ENCODE measurements around the gene CEP72.

CEP72 gene

DNA sequence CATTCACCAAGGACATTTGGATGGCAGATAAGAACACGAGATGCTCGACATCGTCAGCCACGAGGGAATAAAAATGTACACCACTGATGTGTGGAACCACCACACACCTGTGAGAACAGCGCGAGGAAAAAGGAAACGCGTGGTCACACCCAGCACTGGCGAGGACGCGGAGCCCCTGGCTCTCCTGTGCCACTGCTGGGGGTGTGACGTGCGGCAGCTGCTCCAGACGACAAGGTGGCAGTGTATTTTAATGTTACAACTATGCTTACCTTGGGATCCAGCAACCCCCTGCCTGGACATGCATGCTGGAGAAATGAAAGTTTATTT lies 13.6 kb upstream of the CEP72 start:
- Histone ChIP-seq H3K36me3 (ENCODE audit: insufficient read depth) (no peaks in the 10 kb centered on the region), H3K79me2 (ENCODE audit: insufficient read depth, low read depth) (no peaks in the 10 kb centered on the region), H3K27me3 (ENCODE audit: insufficient read depth, low read depth) (0 out of 2 replicates have a peak, but pooled peaks cover 5% of the 10 kb centered on the region), H3K4me1 (ENCODE audit: low read depth, poor library complexity, severe bottlenecking) (no peaks in the 10 kb centered on the region), H3K4me2 (no peak overlapping the region), H3K9ac (no peak overlapping the region), H4K20me1 (ENCODE audit: insufficient read depth) (no peaks in the 10 kb centered on the region), H3K4me3 (IDR thresholded peaks at IDR 0.05; ENCODE audit: insufficient read depth, low read depth, low read length) (no peak overlapping the region), H2AFZ (ENCODE audit: low read depth) (no peak overlapping the region), H3K27ac (no peak overlapping the region)
- TF ChIP-seq, protein P1, sequence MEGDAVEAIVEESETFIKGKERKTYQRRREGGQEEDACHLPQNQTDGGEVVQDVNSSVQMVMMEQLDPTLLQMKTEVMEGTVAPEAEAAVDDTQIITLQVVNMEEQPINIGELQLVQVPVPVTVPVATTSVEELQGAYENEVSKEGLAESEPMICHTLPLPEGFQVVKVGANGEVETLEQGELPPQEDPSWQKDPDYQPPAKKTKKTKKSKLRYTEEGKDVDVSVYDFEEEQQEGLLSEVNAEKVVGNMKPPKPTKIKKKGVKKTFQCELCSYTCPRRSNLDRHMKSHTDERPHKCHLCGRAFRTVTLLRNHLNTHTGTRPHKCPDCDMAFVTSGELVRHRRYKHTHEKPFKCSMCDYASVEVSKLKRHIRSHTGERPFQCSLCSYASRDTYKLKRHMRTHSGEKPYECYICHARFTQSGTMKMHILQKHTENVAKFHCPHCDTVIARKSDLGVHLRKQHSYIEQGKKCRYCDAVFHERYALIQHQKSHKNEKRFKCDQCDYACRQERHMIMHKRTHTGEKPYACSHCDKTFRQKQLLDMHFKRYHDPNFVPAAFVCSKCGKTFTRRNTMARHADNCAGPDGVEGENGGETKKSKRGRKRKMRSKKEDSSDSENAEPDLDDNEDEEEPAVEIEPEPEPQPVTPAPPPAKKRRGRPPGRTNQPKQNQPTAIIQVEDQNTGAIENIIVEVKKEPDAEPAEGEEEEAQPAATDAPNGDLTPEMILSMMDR (conservative IDR thresholded peaks at IDR 0.05; ENCODE audit: low read depth, low read length), result no peak

DNA sequence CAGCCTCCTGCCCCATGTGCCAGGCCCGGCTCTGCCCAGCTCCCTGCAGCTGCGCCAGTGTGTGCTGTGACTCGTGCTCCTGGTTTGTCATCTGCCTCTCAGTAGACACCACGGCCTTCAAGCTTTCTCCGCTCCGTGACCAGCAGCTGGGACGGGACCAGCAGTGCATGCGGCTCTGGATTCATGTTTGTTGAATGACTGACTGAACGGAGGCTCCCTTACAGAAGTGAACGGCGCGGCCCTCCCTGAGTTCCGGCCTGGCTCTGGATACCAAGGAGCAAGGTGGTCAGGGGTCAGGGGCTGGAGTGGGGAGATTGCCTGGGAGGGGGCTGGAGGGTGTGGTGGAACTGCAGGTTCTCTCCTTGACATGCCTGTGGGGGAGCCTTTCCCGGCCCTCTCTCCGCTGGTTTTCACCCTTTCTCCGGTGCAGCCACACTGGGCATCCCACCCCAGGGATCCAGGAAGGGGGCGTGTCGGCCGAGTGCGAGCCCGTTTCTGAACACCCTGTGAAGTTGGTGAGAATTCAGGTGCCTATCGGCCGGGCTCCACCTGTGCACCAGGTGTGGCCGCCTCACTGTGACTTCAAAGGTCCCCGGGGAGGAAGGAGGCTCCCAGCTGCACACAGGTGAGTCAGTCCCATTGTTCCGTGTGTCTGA lies 11.1 kb upstream of the CEP72 start:
- Histone ChIP-seq H3K36me3 (ENCODE audit: insufficient read depth) (no peaks in the 10 kb centered on the region), H3K27ac (no peak overlapping the region), H4K20me1 (ENCODE audit: insufficient read depth) (no peaks in the 10 kb centered on the region), H3K79me2 (ENCODE audit: insufficient read depth, low read depth) (no peaks in the 10 kb centered on the region), H3K4me2 (no peak overlapping the region), H3K27me3 (ENCODE audit: insufficient read depth, low read depth) (peaks cover 15% of the 10 kb centered on the region; the same call in 1 of the 2 replicates), H3K9ac (no peak overlapping the region), H3K4me1 (ENCODE audit: low read depth, poor library complexity, severe bottlenecking) (no peaks in the 10 kb centered on the region), H3K4me3 (IDR thresholded peaks at IDR 0.05; ENCODE audit: insufficient read depth, low read depth, low read length) (no peak overlapping the region), H2AFZ (ENCODE audit: low read depth) (no peak overlapping the region)
- TF ChIP-seq, protein P1 (conservative IDR thresholded peaks at IDR 0.05; ENCODE audit: low read depth, low read length), result no peak

DNA sequence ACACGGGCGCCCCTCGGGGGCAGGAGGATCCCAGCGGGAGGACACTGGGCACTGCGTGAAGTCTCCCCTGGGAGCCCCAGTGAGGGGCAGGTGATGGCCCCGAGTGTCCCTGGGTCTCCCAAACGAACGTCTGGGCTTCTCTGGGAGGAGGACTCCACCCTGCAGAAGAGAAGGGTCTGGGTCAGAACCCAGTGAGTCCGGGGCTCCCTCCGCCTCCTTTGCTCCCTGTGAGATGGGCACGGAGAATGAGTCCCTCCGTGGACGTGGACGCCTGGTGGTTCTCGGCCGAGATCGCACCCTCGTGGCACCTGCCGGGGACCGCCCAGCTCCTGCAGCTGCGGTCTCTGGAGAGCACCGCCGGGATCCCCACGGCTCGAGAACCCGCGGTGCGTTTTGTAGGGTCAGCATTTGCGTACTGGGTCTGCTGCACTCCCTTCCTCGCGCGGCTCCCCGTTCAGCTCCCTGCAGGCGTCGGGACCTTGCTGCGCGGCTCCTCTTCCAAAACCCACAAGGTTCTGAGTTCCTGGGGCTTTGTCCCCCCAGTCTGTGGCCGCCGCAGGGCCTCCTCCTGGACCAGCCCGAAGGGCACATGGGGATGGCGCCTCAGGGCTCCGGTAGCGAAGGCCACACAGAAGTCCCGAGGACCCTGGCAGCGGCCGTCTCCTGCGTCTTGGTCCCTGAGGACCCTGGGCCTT lies 10.2 kb upstream of the CEP72 start:
- peaks cover 15% of the 10 kb centered on the region; the same call in 1 of the 2 replicates for H3K27me3 ChIP-seq (ENCODE audit: insufficient read depth, low read depth)
- H3K36me3 ChIP-seq (ENCODE audit: insufficient read depth), result no peaks in the 10 kb centered on the region
- H3K4me1 ChIP-seq (ENCODE audit: low read depth, poor library complexity, severe bottlenecking), result no peaks in the 10 kb centered on the region
- H3K27ac ChIP-seq, result no peak overlapping the region
- H3K9ac ChIP-seq, result no peak overlapping the region
- H3K4me3 ChIP-seq (IDR thresholded peaks at IDR 0.05; ENCODE audit: insufficient read depth, low read depth, low read length), result no peak overlapping the region
- TF ChIP-seq, protein P1 (conservative IDR thresholded peaks at IDR 0.05; ENCODE audit: low read depth, low read length), result no peak
- H3K4me2 ChIP-seq, result no peak overlapping the region
- H3K79me2 ChIP-seq (ENCODE audit: insufficient read depth, low read depth), result no peaks in the 10 kb centered on the region
- no peak overlapping the region for H2AFZ ChIP-seq (ENCODE audit: low read depth)
- H4K20me1 ChIP-seq (ENCODE audit: insufficient read depth), result no peaks in the 10 kb centered on the region

DNA sequence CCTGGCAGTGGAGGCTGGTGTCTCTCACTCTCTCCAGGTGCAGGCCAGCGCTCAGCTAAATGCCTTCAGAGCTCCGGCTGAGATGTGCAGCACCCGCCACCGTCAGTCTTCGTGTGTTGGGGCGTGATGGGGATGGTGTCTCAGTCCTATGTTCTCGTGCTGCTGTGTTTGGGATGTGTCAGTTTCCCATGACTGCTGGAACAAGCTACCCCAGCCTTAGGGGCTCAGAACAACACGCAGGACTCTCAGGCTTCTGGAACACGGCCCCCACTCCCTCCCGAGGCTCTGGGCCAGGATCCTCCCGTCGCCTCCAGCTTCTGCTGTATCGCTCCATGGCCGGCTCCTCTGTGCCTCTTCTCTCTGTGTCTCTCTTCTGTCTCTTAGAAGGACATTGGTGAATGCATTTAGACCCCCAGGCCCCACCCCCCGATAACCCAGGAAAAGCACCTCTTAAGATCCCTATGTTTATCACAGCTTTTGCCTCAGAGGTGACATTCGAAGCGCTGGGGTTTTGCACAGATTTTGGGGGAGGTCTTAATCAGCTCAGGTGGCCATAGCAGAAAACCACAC lies 9.6 kb upstream of the CEP72 start:
- H4K20me1 ChIP-seq (ENCODE audit: insufficient read depth), result no peaks in the 10 kb centered on the region
- no peak overlapping the region for H3K9ac ChIP-seq
- H3K4me1 ChIP-seq (ENCODE audit: low read depth, poor library complexity, severe bottlenecking), result no peaks in the 10 kb centered on the region
- H3K4me3 ChIP-seq (IDR thresholded peaks at IDR 0.05; ENCODE audit: insufficient read depth, low read depth, low read length), result no peak overlapping the region
- no peaks in the 10 kb centered on the region for H3K79me2 ChIP-seq (ENCODE audit: insufficient read depth, low read depth)
- peaks cover 15% of the 10 kb centered on the region; the same call in 1 of the 2 replicates for H3K27me3 ChIP-seq (ENCODE audit: insufficient read depth, low read depth)
- H3K4me2 ChIP-seq, result no peak overlapping the region
- no peak overlapping the region for H2AFZ ChIP-seq (ENCODE audit: low read depth)
- TF ChIP-seq, protein P1 (conservative IDR thresholded peaks at IDR 0.05; ENCODE audit: low read depth, low read length), result no peak
- no peaks in the 10 kb centered on the region for H3K36me3 ChIP-seq (ENCODE audit: insufficient read depth)
- no peak overlapping the region for H3K27ac ChIP-seq

Measured in KMS-11 (cell line).